Activated naive CD4-positive, alpha-beta T cell treated with anti-CD3 and anti-CD28 coated beads, Interleukin-2, amount 50 U/mL, for 24 hours (primary cell): ENCODE results near the gene NSUN3.
"Not testable (repeated sequence)": the region's sequence is repeated elsewhere in the genome, so short reads cannot be mapped to it uniquely, and the experiment has no call there.

Experiments
- H3K27ac Mint-ChIP-seq: one replicate; pipeline ENCODE4 v1.8.0; 2021; ENCODE audit warnings: mild to moderate bottlenecking, mixed read lengths
- H3K27me3 Mint-ChIP-seq: one replicate; pipeline ENCODE4 v1.8.0; 2021; ENCODE audit warnings: mixed read lengths
- H3K36me3 Mint-ChIP-seq: one replicate; pipeline ENCODE4 v1.8.0; 2021; ENCODE audit warnings: mixed read lengths
- H3K4me1 Mint-ChIP-seq: one replicate; pipeline ENCODE4 v1.8.0; 2021; ENCODE audit warnings: mixed read lengths
- H3K4me3 Mint-ChIP-seq: one replicate; pipeline ENCODE4 v1.8.0; 2021; ENCODE audit warnings: mild to moderate bottlenecking, mixed read lengths
- H3K9me3 Mint-ChIP-seq: one replicate; pipeline ENCODE4 v1.8.0; 2021; ENCODE audit warnings: mixed read lengths

Gene NSUN3

GRCh38 chr3:94092086-94092485, 29.2 kb downstream of the NSUN3 start:
- H3K9me3 Mint-ChIP-seq: no peaks in the 10 kb centered on the region
- H3K36me3 Mint-ChIP-seq: peaks cover 16% of the 10 kb centered on the region
- H3K4me3 Mint-ChIP-seq: no peak overlapping the region
- no peaks in the 10 kb centered on the region for H3K27me3 Mint-ChIP-seq
- peaks cover 4% of the 10 kb centered on the region for H3K4me1 Mint-ChIP-seq
- no peak overlapping the region for H3K27ac Mint-ChIP-seq

- Mint-ChIP-seq H3K9me3 (no peaks in the 10 kb centered on the region), H3K4me1 (peaks cover under 1% of the 10 kb centered on the region), H3K4me3 (no peak overlapping the region), H3K27ac (no peak overlapping the region), H3K36me3 (peaks cover 24% of the 10 kb centered on the region), H3K27me3 (no peaks in the 10 kb centered on the region)
Measured at GRCh38 chr3:94093151-94093550, 30.3 kb downstream of the NSUN3 start.

DNA sequence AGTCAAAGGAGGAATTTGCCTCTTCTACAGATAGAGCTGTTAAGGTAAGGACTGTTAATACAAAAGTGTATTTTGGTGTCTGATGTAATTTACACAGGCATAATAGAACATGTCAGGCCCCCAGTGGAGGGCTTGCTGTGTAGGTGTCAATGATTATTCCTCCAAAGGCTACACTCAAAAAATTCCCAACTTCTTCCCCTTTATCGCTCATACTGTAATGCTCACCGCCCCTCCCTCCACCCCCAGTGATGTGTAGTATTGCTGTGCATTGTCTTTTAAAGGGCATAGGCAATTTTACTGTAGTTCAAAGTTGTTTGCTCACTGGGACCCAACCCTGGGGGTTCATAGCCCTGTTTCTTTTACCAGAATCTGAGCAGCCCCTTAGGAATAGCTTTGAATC, 32.2 kb downstream of the NSUN3 start:
- Mint-ChIP-seq H3K4me1 (no peaks in the 10 kb centered on the region), H3K27me3 (no peaks in the 10 kb centered on the region), H3K36me3 (peaks cover 21% of the 10 kb centered on the region), H3K27ac (no peak overlapping the region), H3K9me3 (no peaks in the 10 kb centered on the region), H3K4me3 (no peak overlapping the region)

GRCh38 chr3:94098452-94098851, 35.6 kb downstream of the NSUN3 start:
- H3K4me3 Mint-ChIP-seq: no peak overlapping the region

GRCh38 chr3:94099311-94099710, 36.5 kb downstream of the NSUN3 start:
- H3K27ac Mint-ChIP-seq: no peak overlapping the region
- no peak overlapping the region for H3K4me3 Mint-ChIP-seq
- no peaks in the 10 kb centered on the region for H3K4me1 Mint-ChIP-seq
- H3K9me3 Mint-ChIP-seq: no peaks in the 10 kb centered on the region
- peaks cover 14% of the 10 kb centered on the region for H3K36me3 Mint-ChIP-seq
- H3K27me3 Mint-ChIP-seq: no peaks in the 10 kb centered on the region

More at GRCh38 chr3:94098452-94098851, 35.6 kb downstream of the NSUN3 start:
- Mint-ChIP-seq H3K4me1 (no peaks in the 10 kb centered on the region), H3K9me3 (no peaks in the 10 kb centered on the region), H3K36me3 (peaks cover 16% of the 10 kb centered on the region), H3K27me3 (no peaks in the 10 kb centered on the region), H3K27ac (no peak overlapping the region)

DNA sequence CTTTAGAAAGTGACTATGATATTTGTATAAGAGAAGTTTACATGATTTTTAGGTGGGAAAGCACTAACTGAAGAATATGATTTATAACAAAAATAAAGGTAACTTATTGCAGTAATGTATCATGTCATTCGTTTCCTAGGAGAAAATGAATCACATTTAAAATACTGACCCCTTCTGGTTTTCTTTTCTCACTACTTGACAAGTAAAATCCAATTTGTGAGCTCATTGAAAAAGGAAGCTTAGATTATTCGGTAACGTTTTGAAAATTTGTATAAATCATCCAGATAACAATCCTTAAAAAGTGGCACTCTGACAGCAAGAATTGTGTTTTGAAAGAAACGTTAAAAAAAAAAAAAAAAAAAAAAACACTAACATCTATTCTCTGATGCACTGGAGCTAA, 39.0 kb downstream of the NSUN3 start:
- Mint-ChIP-seq H3K4me1 (no peaks in the 10 kb centered on the region), H3K4me3 (no peak overlapping the region), H3K36me3 (peaks cover 18% of the 10 kb centered on the region), H3K27ac (no peak overlapping the region), H3K27me3 (no peaks in the 10 kb centered on the region), H3K9me3 (no peaks in the 10 kb centered on the region)

DNA sequence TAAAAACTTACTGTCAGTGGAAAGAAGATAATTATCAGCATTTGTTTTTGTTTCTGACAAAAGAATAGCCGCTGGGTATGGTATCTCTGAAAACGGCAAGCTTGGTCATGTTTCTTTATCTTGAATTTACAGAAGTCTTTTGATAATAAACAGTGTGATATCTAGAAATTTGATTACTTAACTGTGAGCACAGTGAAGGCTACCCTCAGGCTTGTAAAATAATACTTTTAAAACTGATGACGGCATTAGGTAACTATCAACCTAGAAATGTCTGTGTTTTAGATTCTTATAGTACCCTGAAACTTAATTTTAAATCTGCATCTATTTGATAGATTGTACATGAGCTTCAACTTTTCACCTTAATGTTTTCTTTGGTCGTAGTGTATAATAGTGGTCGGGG, 43.4 kb downstream of the NSUN3 start:
- peaks cover 7% of the 10 kb centered on the region for H3K36me3 Mint-ChIP-seq
- H3K27me3 Mint-ChIP-seq: no peaks in the 10 kb centered on the region
- H3K4me3 Mint-ChIP-seq: no peak overlapping the region
- H3K4me1 Mint-ChIP-seq: no peaks in the 10 kb centered on the region
- H3K27ac Mint-ChIP-seq: no peak overlapping the region
- H3K9me3 Mint-ChIP-seq: no peaks in the 10 kb centered on the region

DNA sequence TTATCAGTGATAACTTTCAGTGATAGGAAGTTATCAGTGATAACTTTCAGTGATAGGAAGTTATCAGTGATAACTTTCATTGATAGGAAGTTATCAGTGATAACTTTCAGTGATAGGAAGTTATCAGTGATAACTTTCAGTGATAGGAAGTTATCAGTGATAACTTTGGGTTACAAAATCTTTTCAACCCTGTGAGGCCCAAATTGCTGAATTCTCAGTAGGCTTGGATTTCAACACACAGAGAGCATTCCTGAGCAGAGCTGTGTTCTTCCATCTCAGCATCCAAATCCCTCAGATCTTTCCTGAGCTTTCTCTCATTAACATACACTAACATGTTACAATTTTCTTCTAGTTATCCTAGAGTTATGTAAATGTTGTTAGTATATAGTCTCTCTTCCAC, 47.4 kb downstream of the NSUN3 start:
- H3K9me3 Mint-ChIP-seq, H3K4me3 Mint-ChIP-seq, H3K27ac Mint-ChIP-seq, H3K4me1 Mint-ChIP-seq, H3K27me3 Mint-ChIP-seq, H3K36me3 Mint-ChIP-seq: not testable (repeated sequence)

- Mint-ChIP-seq H3K27ac (no peak overlapping the region), H3K36me3 (peaks cover 9% of the 10 kb centered on the region), H3K4me1 (no peaks in the 10 kb centered on the region), H3K4me3 (no peak overlapping the region), H3K9me3 (no peaks in the 10 kb centered on the region), H3K27me3 (no peaks in the 10 kb centered on the region)
Measured at GRCh38 chr3:94110854-94111253, 48.0 kb downstream of the NSUN3 start.

DNA sequence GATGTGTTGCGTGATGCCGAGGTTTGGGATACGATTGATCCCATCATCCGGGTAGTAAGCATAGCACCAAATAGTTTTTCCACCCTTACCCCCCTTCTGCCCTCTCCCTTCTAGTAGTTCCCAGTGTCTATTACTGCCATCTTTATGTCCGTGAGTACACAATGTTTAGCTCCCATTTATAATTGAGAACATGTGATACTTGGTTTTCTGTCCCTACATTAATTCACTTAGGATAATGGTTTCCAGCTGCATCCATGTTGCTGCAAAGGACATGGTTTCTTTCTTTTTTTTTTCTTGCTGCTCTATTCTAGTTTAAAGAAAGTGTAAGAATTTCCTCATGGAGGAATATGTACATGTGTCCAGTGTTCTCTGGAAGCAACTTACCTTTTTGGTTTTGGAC, 51.8 kb downstream of the NSUN3 start:
- H3K36me3 Mint-ChIP-seq: peaks cover 7% of the 10 kb centered on the region
- no peaks in the 10 kb centered on the region for H3K9me3 Mint-ChIP-seq
- H3K4me1 Mint-ChIP-seq: no peaks in the 10 kb centered on the region

GRCh38 chr3:94115482-94115881, 52.6 kb downstream of the NSUN3 start:
- Mint-ChIP-seq H3K9me3 (no peaks in the 10 kb centered on the region), H3K4me1 (no peaks in the 10 kb centered on the region), H3K4me3 (no peak overlapping the region), H3K27me3 (no peaks in the 10 kb centered on the region), H3K27ac (no peak overlapping the region), H3K36me3 (peaks cover 7% of the 10 kb centered on the region)

More for the DNA sequence above, 51.8 kb downstream of the NSUN3 start:
- no peak overlapping the region for H3K4me3 Mint-ChIP-seq
- no peak overlapping the region for H3K27ac Mint-ChIP-seq
- no peaks in the 10 kb centered on the region for H3K27me3 Mint-ChIP-seq

DNA sequence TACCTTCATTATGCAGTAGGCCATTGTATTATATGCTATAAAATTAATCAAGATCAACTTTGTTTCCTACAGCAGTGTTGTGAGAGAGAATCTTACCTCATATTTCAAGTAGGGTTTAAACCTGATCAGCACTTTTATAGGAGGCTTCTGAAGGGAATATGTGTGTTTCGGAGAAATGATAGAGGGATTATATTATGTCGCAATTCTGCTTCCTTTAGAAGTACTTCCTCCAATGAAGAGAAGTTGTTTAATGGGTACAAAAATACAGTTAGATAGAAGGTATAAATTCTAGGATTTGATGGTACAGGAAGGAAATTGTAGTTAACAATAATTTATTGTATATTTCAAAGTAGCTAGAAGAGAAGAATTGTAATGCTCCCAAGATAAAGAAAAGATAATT, 54.9 kb downstream of the NSUN3 start:
- Mint-ChIP-seq H3K27me3 (no peaks in the 10 kb centered on the region), H3K4me1 (no peaks in the 10 kb centered on the region), H3K9me3 (no peaks in the 10 kb centered on the region), H3K36me3 (peaks cover 4% of the 10 kb centered on the region), H3K27ac (no peak overlapping the region), H3K4me3 (no peak overlapping the region)

- Mint-ChIP-seq H3K27ac (no peak overlapping the region), H3K4me3 (no peak overlapping the region), H3K27me3 (no peaks in the 10 kb centered on the region), H3K4me1 (no peaks in the 10 kb centered on the region), H3K9me3 (no peaks in the 10 kb centered on the region), H3K36me3 (peaks cover 6% of the 10 kb centered on the region)
Measured at GRCh38 chr3:94118390-94118789, 55.5 kb downstream of the NSUN3 start.

- Mint-ChIP-seq H3K36me3 (peaks cover 7% of the 10 kb centered on the region), H3K27ac (no peak overlapping the region), H3K4me3 (no peak overlapping the region), H3K27me3 (no peaks in the 10 kb centered on the region), H3K4me1 (no peaks in the 10 kb centered on the region), H3K9me3 (no peaks in the 10 kb centered on the region)
Measured at GRCh38 chr3:94121161-94121560, 58.3 kb downstream of the NSUN3 start.

GRCh38 chr3:94127115-94127514, 64.3 kb downstream of the NSUN3 start:
- H3K27ac Mint-ChIP-seq: no peak overlapping the region
- no peak overlapping the region for H3K4me3 Mint-ChIP-seq
- H3K4me1 Mint-ChIP-seq: no peaks in the 10 kb centered on the region
- H3K36me3 Mint-ChIP-seq: peaks cover 20% of the 10 kb centered on the region
- H3K27me3 Mint-ChIP-seq: no peaks in the 10 kb centered on the region
- H3K9me3 Mint-ChIP-seq: no peaks in the 10 kb centered on the region

DNA sequence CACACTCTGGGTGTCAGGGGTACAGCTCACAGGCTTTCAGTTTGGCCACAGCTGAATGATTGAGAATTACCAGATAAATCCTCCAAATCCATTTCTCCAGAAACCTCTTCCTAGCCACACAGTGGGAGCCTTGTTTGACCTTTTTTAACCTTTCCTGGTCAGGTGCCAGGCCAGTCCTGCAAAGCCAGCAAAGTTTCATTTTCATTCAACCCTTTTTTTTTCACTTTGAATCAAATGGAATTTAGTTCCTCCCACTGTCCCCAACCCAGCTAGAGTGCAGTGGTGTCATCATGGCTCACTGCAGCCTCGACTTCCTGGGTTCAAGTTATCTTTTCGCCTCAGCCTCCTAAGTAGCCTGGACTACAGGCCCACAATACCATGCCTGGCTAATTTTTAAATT, 67.8 kb downstream of the NSUN3 start:
- H3K27me3 Mint-ChIP-seq: no peaks in the 10 kb centered on the region
- H3K27ac Mint-ChIP-seq: no peak overlapping the region
- H3K9me3 Mint-ChIP-seq: no peaks in the 10 kb centered on the region
- no peak overlapping the region for H3K4me3 Mint-ChIP-seq
- peaks cover 13% of the 10 kb centered on the region for H3K36me3 Mint-ChIP-seq
- H3K4me1 Mint-ChIP-seq: no peaks in the 10 kb centered on the region

DNA sequence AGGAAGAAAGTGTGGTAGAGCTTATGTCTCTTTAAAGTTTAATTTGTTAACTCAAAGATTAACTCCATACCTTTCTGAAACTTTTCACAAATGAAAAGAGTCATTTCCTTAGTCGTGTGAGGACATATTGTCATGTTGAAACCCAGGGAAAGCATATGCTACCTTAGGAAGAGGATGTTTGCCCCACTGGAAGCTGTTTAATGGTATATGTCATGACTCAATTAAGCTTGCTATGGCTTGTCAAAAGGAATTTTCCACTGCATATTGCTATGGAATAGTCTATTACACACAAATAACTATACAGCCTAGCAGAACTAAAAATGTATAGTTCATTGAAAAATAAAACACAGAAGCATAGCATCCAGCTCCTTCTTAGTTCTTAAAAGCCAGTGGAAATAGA, 69.9 kb downstream of the NSUN3 start:
- H3K4me3 Mint-ChIP-seq: no peak overlapping the region
- H3K9me3 Mint-ChIP-seq: peaks cover 7% of the 10 kb centered on the region
- no peaks in the 10 kb centered on the region for H3K4me1 Mint-ChIP-seq
- peaks cover 6% of the 10 kb centered on the region for H3K36me3 Mint-ChIP-seq
- no peak overlapping the region for H3K27ac Mint-ChIP-seq
- peaks cover 1% of the 10 kb centered on the region for H3K27me3 Mint-ChIP-seq
